H1 (cell line): Measurements from ENCODE around the gene USH1C. TPM values are rescaled to one million over a fixed set of nuclear protein-coding genes. Genes with fewer than 3 reads are reported as not detected.

Experiments used
- CTCF ChIA-PET: fragments of 300-600 bp; sonication (Branson Sonifier 250); formaldehyde crosslinking; loops from one replicate; lab custom pipeline; 2021; ENCODE audit not compliant: partially characterized antibody; lab: Charles Lee
- POLR2A ChIA-PET: fragments of 300-600 bp; sonication (Branson Sonifier 250); formaldehyde crosslinking; loops from one replicate; lab custom pipeline; 2021; ENCODE audit warnings: inconsistent platforms; ENCODE audit not compliant: partially characterized antibody; lab: Charles Lee
- DNase-seq, 2 experiments: peaks; one replicate each; pipeline versions ENCODE4 v3.0.0 to v3.0.0-alpha.2; 2010 to 2022; ENCODE audit warnings: low spot score in 2 of 2, low read depth in 1 of 2, mixed read lengths in 1 of 2
- FAIRE-seq: peaks from 2 replicates; lab custom pipeline; 2011; peaks lifted over from hg19 to GRCh38; lab: Jason Lieb, UNC
- H2AFZ ChIP-seq: 2 replicates; pipeline ENCODE4 v1.8.1; 2012; ENCODE audit warnings: low read length, inconsistent platforms
- H2AK5ac ChIP-seq: 2 replicates; pipeline ENCODE4 v1.6.1; 2013; ENCODE audit warnings: low read depth, low read length
- H2BK120ac ChIP-seq: replicated peaks from 2 replicates; pipeline ENCODE3; 2013; ENCODE audit warnings: low read depth, low read length, inconsistent platforms
- H2BK12ac ChIP-seq: 2 replicates; pipeline ENCODE4 v1.6.1; 2013; ENCODE audit warnings: low read depth, low read length
- H2BK15ac ChIP-seq: 2 replicates; pipeline ENCODE4 v1.6.1; 2013; ENCODE audit warnings: low read length
- H2BK20ac ChIP-seq: 2 replicates; pipeline ENCODE4 v1.6.1; 2013; ENCODE audit warnings: low read length
- H2BK5ac ChIP-seq: 2 replicates; pipeline ENCODE4 v1.6.1; 2013; ENCODE audit warnings: low read depth, low read length
- H3K14ac ChIP-seq: 2 replicates; pipeline ENCODE4 v1.6.1; 2013; ENCODE audit warnings: inconsistent platforms; ENCODE audit not compliant: insufficient read length
- H3K18ac ChIP-seq: 2 replicates; pipeline ENCODE4 v1.6.1; 2013; ENCODE audit warnings: low read length; ENCODE audit errors: extremely low read depth
- H3K23ac ChIP-seq: 2 replicates; pipeline ENCODE4 v1.6.1; 2013; ENCODE audit warnings: inconsistent platforms; ENCODE audit not compliant: insufficient read length
- H3K23me2 ChIP-seq: 2 replicates; pipeline ENCODE4 v1.6.1; 2013; ENCODE audit warnings: low read depth, low read length
- H3K27ac ChIP-seq: 2 replicates; pipeline ENCODE4 v1.6.1; 2011; ENCODE audit warnings: low read depth, low read length, inconsistent platforms
- H3K27me3 ChIP-seq, 4 experiments: replicated peaks in 1 of 4; 1 replicate in 1 of 4; 2 replicates in 3 of 4; pipeline versions ENCODE4 v1.6.1 to v1.8.1; 2011 to 2013; ENCODE audit warnings: low read length in 3 of 4, mild to moderate bottlenecking in 3 of 4, inconsistent platforms in 2 of 4, mixed read lengths in 2 of 4, moderate library complexity in 1 of 4; ENCODE audit not compliant: control insufficient read depth in 3 of 4, insufficient read depth in 3 of 4; ENCODE audit errors: extremely low read depth in 1 of 4
- H3K36me3 ChIP-seq, 4 experiments: 2 replicates each; pipeline versions ENCODE4 v1.6.1 to v1.8.1; 2011 to 2013; ENCODE audit warnings: mild to moderate bottlenecking in 4 of 4, low read length in 3 of 4, moderate library complexity in 2 of 4, control low read depth in 1 of 4, inconsistent platforms in 1 of 4; ENCODE audit not compliant: insufficient read depth in 4 of 4, control insufficient read depth in 2 of 4
- H3K4ac ChIP-seq: replicated peaks from 2 replicates; pipeline ENCODE3; 2013; ENCODE audit warnings: low read length, low read depth, mixed read lengths, inconsistent platforms; ENCODE audit not compliant: insufficient read length
- H3K4me1 ChIP-seq, 4 experiments: replicated peaks in 1 of 4; 1 replicate in 1 of 4; 2 replicates in 3 of 4; pipeline versions ENCODE4 v1.6.1 to v1.8.1; 2011 to 2013; ENCODE audit warnings: low read length in 3 of 4, inconsistent platforms in 2 of 4, mixed read lengths in 1 of 4; ENCODE audit not compliant: insufficient read depth in 4 of 4, control insufficient read depth in 3 of 4
- H3K4me2 ChIP-seq, 2 experiments: 2 replicates each; pipeline versions ENCODE4 v1.6.1 to v1.8.1; 2011 to 2013; ENCODE audit warnings: low read depth in 2 of 2, low read length in 2 of 2, control low read depth in 1 of 2, inconsistent platforms in 1 of 2, mild to moderate bottlenecking in 1 of 2; ENCODE audit not compliant: insufficient read depth in 1 of 2
- H3K4me3 ChIP-seq, 4 experiments: fragments of 200-600, 300-600 bp in 1 of 4; sonication (generic), shearing (Covaris generic), sonication (Bioruptor Twin) in 1 of 4; 2 replicates each; pipeline versions ENCODE4 v1.5.1 to v1.8.1; 2011 to 2016; ENCODE audit warnings: low read length in 4 of 4, low read depth in 3 of 4, control low read depth in 2 of 4, inconsistent platforms in 2 of 4, mild to moderate bottlenecking in 2 of 4, mixed read lengths in 1 of 4, moderate library complexity in 1 of 4; ENCODE audit not compliant: insufficient read depth in 2 of 4; ENCODE audit errors: extremely low read depth in 1 of 4
- H3K56ac ChIP-seq: replicated peaks from 2 replicates; pipeline ENCODE3; 2013; ENCODE audit warnings: low read depth, mild to moderate bottlenecking, mixed read lengths, low read length, inconsistent platforms; ENCODE audit not compliant: insufficient read length
- H3K79me1 ChIP-seq: 2 replicates; pipeline ENCODE4 v1.6.1; 2013; ENCODE audit warnings: low read depth, low read length, control low read depth
- H3K79me2 ChIP-seq, 2 experiments: 2 replicates each; pipeline versions ENCODE4 v1.6.1 to v1.8.1; 2012 to 2013; ENCODE audit warnings: low read length in 2 of 2, mild to moderate bottlenecking in 2 of 2, inconsistent platforms in 1 of 2; ENCODE audit not compliant: insufficient read depth in 2 of 2, control insufficient read depth in 1 of 2
- H3K9ac ChIP-seq, 4 experiments: replicated peaks in 1 of 4; 1 replicate in 1 of 4; 2 replicates in 3 of 4; pipeline versions ENCODE4 v1.6.1 to v1.8.1; 2011 to 2013; ENCODE audit warnings: low read depth in 3 of 4, low read length in 3 of 4, control low read depth in 2 of 4, mild to moderate bottlenecking in 2 of 4, moderate library complexity in 2 of 4, inconsistent platforms in 1 of 4; ENCODE audit errors: extremely low read depth in 1 of 4
- H3K9me3 ChIP-seq, 2 experiments: 2 replicates each; pipeline versions ENCODE4 v1.6.1 to v1.8.1; 2012 to 2013; ENCODE audit warnings: mild to moderate bottlenecking in 2 of 2, moderate library complexity in 2 of 2, control low read depth in 1 of 2, inconsistent platforms in 1 of 2, low read depth in 1 of 2, low read length in 1 of 2, mixed read lengths in 1 of 2; ENCODE audit not compliant: insufficient read depth in 2 of 2
- H4K20me1 ChIP-seq, 2 experiments: replicated peaks in 1 of 2; 2 replicates each; pipeline versions ENCODE3 to v1.8.1; 2011 to 2013; ENCODE audit warnings: inconsistent platforms in 2 of 2, low read length in 2 of 2, mild to moderate bottlenecking in 1 of 2; ENCODE audit not compliant: insufficient read depth in 2 of 2, control insufficient read depth in 1 of 2
- H4K5ac ChIP-seq: 2 replicates; pipeline ENCODE4 v1.6.1; 2013; ENCODE audit warnings: low read length, low read depth, mixed read lengths, inconsistent platforms; ENCODE audit not compliant: insufficient read length
- H4K8ac ChIP-seq: 2 replicates; pipeline ENCODE4 v1.8.0; 2013; ENCODE audit warnings: mild to moderate bottlenecking, moderate library complexity, low read length, inconsistent platforms; ENCODE audit not compliant: insufficient read depth; ENCODE audit errors: extremely low read depth
- H4K91ac ChIP-seq: replicated peaks from 2 replicates; pipeline ENCODE3; 2013; ENCODE audit warnings: low read length, mixed read lengths, inconsistent platforms; ENCODE audit not compliant: insufficient read length
- BRCA1 ChIP-seq: IDR thresholded peaks from 2 replicates; pipeline ENCODE4 v1.6.1; 2012; ENCODE audit warnings: low read depth, low read length, improper control_type of control experiment
- CBX5 ChIP-seq: fragments of 300-800, 300-1000 bp; sonication (generic); IDR thresholded peaks from 2 replicates; pipeline ENCODE4 v1.7.1; 2016; ENCODE audit warnings: antibody characterized with exemption, low read length, low read depth
- EZH2 ChIP-seq: fragments of 200-600 bp; sonication (generic); IDR thresholded peaks from 2 replicates; pipeline ENCODE4 v1.7.1; 2012; ENCODE audit warnings: low read depth, mild to moderate bottlenecking, moderate library complexity, low read length, inconsistent platforms; ENCODE audit not compliant: severe bottlenecking
- JUN ChIP-seq: IDR thresholded peaks from 2 replicates; pipeline ENCODE4 v1.6.1; 2011; ENCODE audit warnings: low read depth, mild to moderate bottlenecking, improper control_type of control experiment, low read length
- KDM1A ChIP-seq: fragments of 200-600, 300-600 bp; sonication (generic); IDR thresholded peaks from 2 replicates; pipeline ENCODE4 v1.7.1; 2016; ENCODE audit warnings: mild to moderate bottlenecking, low read length, borderline replicate concordance
- KDM5A ChIP-seq: fragments of 200-600 bp; IDR thresholded peaks from 2 replicates; pipeline ENCODE4 v1.7.1; 2012; ENCODE audit warnings: mild to moderate bottlenecking, low read length, inconsistent platforms, mixed read lengths
- NANOG ChIP-seq: IDR thresholded peaks from 2 replicates; pipeline ENCODE4 v1.6.1; 2011; ENCODE audit warnings: low read length, low read depth, mild to moderate bottlenecking, inconsistent platforms; ENCODE audit not compliant: insufficient read depth, poor library complexity, severe bottlenecking
- NRF1 ChIP-seq: IDR thresholded peaks from 2 replicates; pipeline ENCODE4 v1.6.1; 2011; ENCODE audit warnings: mild to moderate bottlenecking, low read depth, low read length, improper control_type of control experiment
- POU5F1 ChIP-seq: IDR thresholded peaks from 2 replicates; pipeline ENCODE4 v1.6.1; 2011; ENCODE audit warnings: low read depth, mild to moderate bottlenecking, low read length, moderate library complexity
- RFX5 ChIP-seq: IDR thresholded peaks from 2 replicates; pipeline ENCODE4 v1.6.1; 2011; ENCODE audit warnings: low read depth, low read length, improper control_type of control experiment, borderline replicate concordance
- SIN3A ChIP-seq, 2 experiments: IDR thresholded peaks in 1 of 2; conservative IDR thresholded peaks in 1 of 2; 2 replicates each; pipeline ENCODE4 v1.6.1; 2011 to 2012; ENCODE audit warnings: low read length in 2 of 2, improper control_type of control experiment in 1 of 2, low read depth in 1 of 2, mild to moderate bottlenecking in 1 of 2
- SP1 ChIP-seq: IDR thresholded peaks from 2 replicates; pipeline ENCODE4 v1.6.1; 2011; ENCODE audit warnings: low read depth, low read length
- SP2 ChIP-seq: IDR thresholded peaks from 2 replicates; pipeline ENCODE4 v1.6.1; 2012; ENCODE audit warnings: mild to moderate bottlenecking, low read length, inconsistent platforms
- SP4 ChIP-seq: IDR thresholded peaks from 2 replicates; pipeline ENCODE4 v1.6.1; 2012; ENCODE audit warnings: low read length, inconsistent platforms
- TCF12 ChIP-seq: IDR thresholded peaks from 2 replicates; pipeline ENCODE4 v1.6.1; 2011; ENCODE audit warnings: low read depth, mild to moderate bottlenecking, low read length
- YY1 ChIP-seq: IDR thresholded peaks from 2 replicates; pipeline ENCODE4 v1.6.1; 2011; ENCODE audit warnings: low read depth, mild to moderate bottlenecking, low read length
- WGBS, 2 experiments: shearing (Covaris generic) in 1 of 2; methylation state at CpG; one replicate each; pipeline versions ENCODE4 v1.1.6 to v1.1.7; 2013 to 2015; ENCODE audit warnings: low lambda C conversion rate in 2 of 2, mixed read lengths in 2 of 2, inconsistent platforms in 1 of 2, low coverage in 1 of 2, missing lambda C conversion rate in 1 of 2; ENCODE audit not compliant: insufficient replicate concordance in 2 of 2, insufficient coverage in 1 of 2, insufficient read length in 1 of 2; ENCODE audit errors: extremely low coverage in 1 of 2, missing lambda C conversion rate in 1 of 2; 5-methylcytosine and 5-hydroxymethylcytosine counted together
- polyA plus RNA-seq, 7 experiments: library from polyadenylated mRNA; depleted of rRNA in 3 of 7; stranded (reverse) in 5 of 7; unstranded in 2 of 7; fragments of >200 nt in 5 of 7; fragments of 200-250 nt in 2 of 7; gene quantifications; 1 replicate in 5 of 7; 2 replicates in 1 of 7; 4 replicates in 1 of 7; pipeline versions ENCODE4 v1.2.1 to v1.2.3, GENCODE V29; 2011 to 2013; ENCODE audit warnings: missing spikeins in 2 of 7, mixed read lengths in 2 of 7
- total RNA-seq: library from RNA; stranded (reverse); fragmentation: NEBNext Ultra II Directional; extraction: Animal tissue kit (Norgen Biotek cat#: 25700); gene quantifications from 2 replicates; pipeline ENCODE4 v1.2.1, GENCODE V29; 2021

USH1C gene
- total and polyA plus RNA-seq, 2 of the 8 experiments (the other 6 are each of a cell fraction or from before 2014, with no cell fraction given): 1.3 to 1.6 TPM

DNA sequence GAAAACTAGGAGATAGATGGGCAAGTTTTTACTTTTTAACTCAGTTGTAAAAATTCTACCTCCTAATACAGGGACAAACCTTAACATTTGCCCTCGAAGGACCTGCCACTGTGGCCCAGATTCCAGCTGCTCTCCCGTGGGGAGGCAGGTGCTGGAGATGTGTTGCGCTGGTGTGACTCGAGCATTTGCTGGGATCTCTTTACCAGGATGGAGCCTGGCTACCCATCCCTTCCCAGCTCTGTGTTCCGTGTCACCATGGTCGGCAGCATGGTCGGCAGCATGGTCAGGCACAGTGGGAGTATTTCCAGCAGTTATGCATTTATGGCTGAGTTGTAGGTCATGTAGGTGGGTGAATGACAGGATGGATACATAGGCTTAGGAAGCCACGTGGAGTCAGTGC, 44.0 kb upstream of the USH1C start:
- DNase-seq (no peak), FAIRE-seq (no peak)
- Histone ChIP-seq H3K4me2 (no peak overlapping the region), H3K79me1 (no peaks in the 10 kb centered on the region), H3K4me3 (no peak overlapping the region), H3K9ac (no peak overlapping the region), H2BK15ac (no peak overlapping the region), H3K36me3 (no peaks in the 10 kb centered on the region), H2AFZ (no peak overlapping the region), H3K27me3 (no peaks in the 10 kb centered on the region), H3K56ac (no peak overlapping the region), H3K18ac (no peak overlapping the region), H3K14ac (no peak overlapping the region), H4K20me1 (no peaks in the 10 kb centered on the region), H2BK120ac (no peak overlapping the region), H3K27ac (no peak overlapping the region), H2BK20ac (no peak overlapping the region), H3K9me3 (no peaks in the 10 kb centered on the region), H3K4me1 (no peaks in the 10 kb centered on the region), H4K91ac (no peak overlapping the region), H4K8ac (no peak overlapping the region), H2BK5ac (no peak overlapping the region), H3K4ac (no peak overlapping the region), H4K5ac (no peak overlapping the region), H2BK12ac (no peak overlapping the region), H3K23ac (no peak overlapping the region), H3K23me2 (no peaks in the 10 kb centered on the region), H2AK5ac (no peak overlapping the region; the same call in 1 of the 2 replicates), H3K79me2 (no peaks in the 10 kb centered on the region)
- 89% methylated on average over 8 of the region's 8 CpGs; no CpG with 5 or more reads in 1 of the 2 experiments for WGBS, 2 experiments
- POLR2A ChIA-PET: no interaction called here
- CTCF ChIA-PET: interaction anchor here (0.6 to 2.6 kb wide), 7 partner anchors 11 to 239 kb away, joined by 3 to 16 read pairs (median 4); no protein-coding TSS in a partner anchor
- no peak for TF ChIP-seq TCF12
- no peak for TF ChIP-seq NANOG
- TF ChIP-seq SP2: no peak
- no peak for TF ChIP-seq KDM1A
- TF ChIP-seq EZH2: no peak
- TF ChIP-seq RFX5: no peak
- no peak for TF ChIP-seq BRCA1
- TF ChIP-seq SP4: no peak
- no peak for TF ChIP-seq POU5F1
- no peak for TF ChIP-seq YY1
- TF ChIP-seq SIN3A (conservative IDR thresholded peaks at IDR 0.05 in 1 of 2, IDR thresholded peaks at IDR 0.05 in 1 of 2; ENCODE audit: low read depth in 1 of 2, low read length in 2 of 2): no peak
- no peak for TF ChIP-seq NRF1
- no peak for TF ChIP-seq SP1
- TF ChIP-seq CBX5: no peak
- no peak for TF ChIP-seq KDM5A
- no peak for TF ChIP-seq JUN
